NCI-H526 treated with DMSO at 0.1 percent for 48 hours (cell line): ENCODE measurements around the gene DNAH17.

Source experiments
- DNase-seq: peaks from one replicate; lab custom pipeline; 2025; lab: John Stamatoyannopoulos, UW

The DNAH17 gene

GRCh38 chr17:78494696-78495330, 82.4 kb downstream of the DNAH17 start:
- DNase-seq: no peak

GRCh38 chr17:78493853-78494695, 83.1 kb downstream of the DNAH17 start:
- no peak for DNase-seq

GRCh38 chr17:78493450-78493849, 83.7 kb downstream of the DNAH17 start:
- DNase-seq: no peak

GRCh38 chr17:78492116-78492799, 84.9 kb downstream of the DNAH17 start:
- no peak for DNase-seq

- no peak for DNase-seq
These were observed 85.7 kb downstream of the DNAH17 start for GRCh38 chr17:78491236-78492115.

GRCh38 chr17:78490673-78491072, 86.5 kb downstream of the DNAH17 start:
- DNase-seq: no peak

GRCh38 chr17:78490156-78490555, 87.0 kb downstream of the DNAH17 start:
- no peak for DNase-seq

- no peak for DNase-seq
These were observed 88.1 kb downstream of the DNAH17 start for GRCh38 chr17:78488867-78489634.

GRCh38 chr17:78488156-78488555, 89.0 kb downstream of the DNAH17 start:
- no peak for DNase-seq

GRCh38 chr17:78486946-78487680, 90.1 kb downstream of the DNAH17 start:
- no peak for DNase-seq

GRCh38 chr17:78486228-78486802, 90.9 kb downstream of the DNAH17 start:
- no peak for DNase-seq

GRCh38 chr17:78485290-78486168, 91.7 kb downstream of the DNAH17 start:
- DNase-seq: no peak

GRCh38 chr17:78484271-78485246, 92.6 kb downstream of the DNAH17 start:
- DNase-seq: no peak

- DNase-seq: no peak
These were observed 97.8 kb downstream of the DNAH17 start for GRCh38 chr17:78479369-78479768.

- no peak for DNase-seq
These were observed 98.4 kb downstream of the DNAH17 start for GRCh38 chr17:78478757-78479297.

GRCh38 chr17:78477913-78478756, 99.1 kb downstream of the DNAH17 start:
- DNase-seq: no peak

GRCh38 chr17:78476973-78477372, 100.2 kb downstream of the DNAH17 start:
- DNase-seq: no peak
